Ascending aorta (tissue), 2 donors: ENCODE results near the gene MYO3B. TPM values are rescaled to one million over a fixed set of nuclear protein-coding genes. Genes with fewer than 3 reads are reported as not detected.

ENCODE experiments used
- DNase-seq, 2 donors: peaks; one replicate each; pipeline ENCODE4 v3.0.0-alpha.2; 2019; ENCODE audit warnings: low spot score in 2 of 2
- H3K27ac ChIP-seq, 2 donors: fragments of 200-600 bp; sonication (generic); one replicate each; pipeline ENCODE4 v1.5.1; 2016 to 2017; ENCODE audit warnings: mild to moderate bottlenecking in 1 of 2
- H3K27me3 ChIP-seq: fragments of 200-600 bp; sonication (generic); one replicate; pipeline ENCODE4 v1.5.1; 2017
- H3K36me3 ChIP-seq, 2 donors: fragments of 200-600 bp; sonication (generic); one replicate each; pipeline ENCODE4 v1.5.1; 2016
- H3K4me1 ChIP-seq, 2 donors: fragments of 200-600 bp; sonication (generic); one replicate each; pipeline ENCODE4 v1.5.1; 2016 to 2017; ENCODE audit warnings: mild to moderate bottlenecking in 1 of 2
- H3K4me3 ChIP-seq, 2 donors: fragments of 200-600 bp; sonication (generic); one replicate each; pipeline ENCODE4 v1.5.1; 2016 to 2017; ENCODE audit warnings: mild to moderate bottlenecking in 1 of 2
- H3K9me3 ChIP-seq, 2 donors: fragments of 200-600 bp; sonication (generic); one replicate each; pipeline ENCODE4 v1.5.1; 2016
- intact Hi-C: fragments of 100-400 bp; cut with DNase I; formaldehyde crosslinking; loops from one replicate; pipeline ENCODE4 v1.15.1; 2023
- total RNA-seq: library from RNA; depleted of rRNA; stranded (reverse); fragments of >200 nt; gene quantifications from one replicate; pipeline ENCODE4 v1.1.0, GENCODE V29; 2016
- TF ChIP-seq, protein P1 (sequence below), 3 experiments: fragments of 200-600 bp in 2 of 3; fragments of 450-650 bp in 1 of 3; sonication (generic) in 2 of 3; IDR thresholded peaks; one replicate each; pipeline ENCODE4 v1.5.1; 2016 to 2019; ENCODE audit warnings: antibody characterized with exemption in 3 of 3, mild to moderate bottlenecking in 1 of 3, moderate library complexity in 1 of 3

The MYO3B gene
- total RNA-seq, 1 donor from 2014 or later: not detected

- Histone ChIP-seq H3K4me1 (no peaks in the 10 kb centered on the region), H3K4me3 (no peak overlapping the region), H3K9me3 (no peaks in the 10 kb centered on the region), H3K27me3 (no peaks in the 10 kb centered on the region), H3K36me3 (no peaks in the 10 kb centered on the region), H3K27ac (no peak overlapping the region)
- no peak for DNase-seq
- TF ChIP-seq, protein P1, sequence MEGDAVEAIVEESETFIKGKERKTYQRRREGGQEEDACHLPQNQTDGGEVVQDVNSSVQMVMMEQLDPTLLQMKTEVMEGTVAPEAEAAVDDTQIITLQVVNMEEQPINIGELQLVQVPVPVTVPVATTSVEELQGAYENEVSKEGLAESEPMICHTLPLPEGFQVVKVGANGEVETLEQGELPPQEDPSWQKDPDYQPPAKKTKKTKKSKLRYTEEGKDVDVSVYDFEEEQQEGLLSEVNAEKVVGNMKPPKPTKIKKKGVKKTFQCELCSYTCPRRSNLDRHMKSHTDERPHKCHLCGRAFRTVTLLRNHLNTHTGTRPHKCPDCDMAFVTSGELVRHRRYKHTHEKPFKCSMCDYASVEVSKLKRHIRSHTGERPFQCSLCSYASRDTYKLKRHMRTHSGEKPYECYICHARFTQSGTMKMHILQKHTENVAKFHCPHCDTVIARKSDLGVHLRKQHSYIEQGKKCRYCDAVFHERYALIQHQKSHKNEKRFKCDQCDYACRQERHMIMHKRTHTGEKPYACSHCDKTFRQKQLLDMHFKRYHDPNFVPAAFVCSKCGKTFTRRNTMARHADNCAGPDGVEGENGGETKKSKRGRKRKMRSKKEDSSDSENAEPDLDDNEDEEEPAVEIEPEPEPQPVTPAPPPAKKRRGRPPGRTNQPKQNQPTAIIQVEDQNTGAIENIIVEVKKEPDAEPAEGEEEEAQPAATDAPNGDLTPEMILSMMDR (IDR thresholded peaks at IDR 0.05): no peak
- intact Hi-C loops: no loop called here
Observed at GRCh38 chr2:170216981-170217380, 39.0 kb downstream of the MYO3B start.

DNA sequence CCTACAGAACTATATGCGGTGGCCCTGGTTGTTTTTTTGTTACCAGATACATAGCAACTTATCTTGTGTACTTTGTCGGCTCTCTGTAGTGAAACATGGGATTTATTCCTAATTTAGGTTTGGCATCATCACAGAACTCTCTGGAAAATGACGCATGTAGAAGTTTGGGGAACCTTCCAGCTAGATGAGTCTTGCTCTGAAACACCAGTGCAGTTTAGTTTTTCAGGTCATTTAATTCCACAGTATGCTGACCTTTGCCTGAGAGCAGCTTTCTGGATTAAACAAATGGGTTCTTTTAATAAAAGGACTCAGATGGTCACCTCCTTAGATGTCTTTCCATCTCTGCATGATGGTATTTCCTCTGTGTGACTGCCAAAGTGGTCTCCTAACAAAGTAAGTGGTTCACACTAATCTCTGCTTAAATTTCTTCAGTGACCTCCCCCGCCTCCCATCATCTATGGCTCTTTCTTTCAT, 39.9 kb downstream of the MYO3B start:
- Histone ChIP-seq H3K36me3 (no peaks in the 10 kb centered on the region), H3K4me3 (no peak overlapping the region), H3K27me3 (no peaks in the 10 kb centered on the region), H3K9me3 (no peaks in the 10 kb centered on the region), H3K27ac (no peak overlapping the region), H3K4me1 (no peaks in the 10 kb centered on the region)
- TF ChIP-seq, protein P1 (IDR thresholded peaks at IDR 0.05): no peak
- DNase-seq: no peak
- intact Hi-C loops: no loop called here

DNA sequence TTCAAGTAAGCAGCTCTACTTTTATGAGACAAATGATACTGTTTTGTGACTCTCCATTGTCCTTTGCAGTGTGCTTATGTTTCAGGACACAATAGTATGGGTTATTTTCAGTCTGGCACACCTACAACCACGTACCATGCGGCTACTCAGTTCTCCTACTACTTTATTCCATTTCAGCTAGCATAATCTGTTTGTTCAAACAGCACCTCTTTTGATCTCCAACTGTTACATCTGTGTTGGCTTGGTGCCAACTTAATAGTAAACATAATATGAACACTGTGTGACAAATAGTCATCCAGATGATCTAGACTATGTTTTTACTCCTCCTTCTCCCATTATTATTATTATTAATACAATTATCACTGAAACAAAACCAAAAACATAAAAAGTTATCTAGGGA, 40.5 kb downstream of the MYO3B start:
- intact Hi-C loops: no loop called here
- TF ChIP-seq, protein P1 (IDR thresholded peaks at IDR 0.05): no peak

GRCh38 chr2:170218931-170219330, 41.0 kb downstream of the MYO3B start:
- DNase-seq: no peak

More for the DNA sequence above, 40.5 kb downstream of the MYO3B start:
- Histone ChIP-seq H3K27ac (no peak overlapping the region), H3K36me3 (no peaks in the 10 kb centered on the region), H3K27me3 (no peaks in the 10 kb centered on the region), H3K4me1 (no peaks in the 10 kb centered on the region), H3K4me3 (no peak overlapping the region), H3K9me3 (no peaks in the 10 kb centered on the region)
- no peak for DNase-seq

GRCh38 chr2:170221317-170222288, 43.7 kb downstream of the MYO3B start:
- H3K27ac ChIP-seq: no peak overlapping the region
- no peaks in the 10 kb centered on the region for H3K27me3 ChIP-seq
- intact Hi-C loops: no loop called here
- H3K4me3 ChIP-seq: no peak overlapping the region
- DNase-seq: no peak
- TF ChIP-seq, protein P1 (IDR thresholded peaks at IDR 0.05): no peak
- H3K36me3 ChIP-seq: no peaks in the 10 kb centered on the region
- no peaks in the 10 kb centered on the region for H3K9me3 ChIP-seq
- no peaks in the 10 kb centered on the region for H3K4me1 ChIP-seq

More at GRCh38 chr2:170218931-170219330, 41.0 kb downstream of the MYO3B start:
- TF ChIP-seq, protein P1 (IDR thresholded peaks at IDR 0.05): no peak
- intact Hi-C loops: no loop called here
- H3K27me3 ChIP-seq: no peaks in the 10 kb centered on the region
- H3K9me3 ChIP-seq: no peaks in the 10 kb centered on the region
- no peak overlapping the region for H3K4me3 ChIP-seq
- no peaks in the 10 kb centered on the region for H3K4me1 ChIP-seq
- no peak overlapping the region for H3K27ac ChIP-seq
- no peaks in the 10 kb centered on the region for H3K36me3 ChIP-seq
